Fibroblast of villous mesenchyme (primary cell): Measurements from ENCODE around the gene ACTR1A. TPM values are rescaled to one million over a fixed set of nuclear protein-coding genes. Genes with fewer than 3 reads are reported as not detected.

Experiments
- DNase-seq: peaks from one replicate; pipeline ENCODE4 v3.0.0-alpha.2; 2010; ENCODE audit warnings: low read depth
- H3K4me3 ChIP-seq: 2 replicates; pipeline ENCODE4 v1.5.1; 2011; ENCODE audit warnings: low read depth, mild to moderate bottlenecking, low read length
- total RNA-seq: library from RNA; depleted of rRNA; stranded (reverse); fragments of >200 nt; gene quantifications from 2 replicates; pipeline ENCODE4 v1.2.3, GENCODE V29; 2012
- TF ChIP-seq, protein P1 (sequence below): IDR thresholded peaks from 2 replicates; pipeline ENCODE4 v1.5.1; 2012; ENCODE audit warnings: low read depth, mild to moderate bottlenecking, low read length; ENCODE audit not compliant: insufficient read depth

ACTR1A gene
- total RNA-seq, 1 donor = 130 TPM

- H3K4me3 ChIP-seq = no peak overlapping the region
- TF ChIP-seq, protein P1, sequence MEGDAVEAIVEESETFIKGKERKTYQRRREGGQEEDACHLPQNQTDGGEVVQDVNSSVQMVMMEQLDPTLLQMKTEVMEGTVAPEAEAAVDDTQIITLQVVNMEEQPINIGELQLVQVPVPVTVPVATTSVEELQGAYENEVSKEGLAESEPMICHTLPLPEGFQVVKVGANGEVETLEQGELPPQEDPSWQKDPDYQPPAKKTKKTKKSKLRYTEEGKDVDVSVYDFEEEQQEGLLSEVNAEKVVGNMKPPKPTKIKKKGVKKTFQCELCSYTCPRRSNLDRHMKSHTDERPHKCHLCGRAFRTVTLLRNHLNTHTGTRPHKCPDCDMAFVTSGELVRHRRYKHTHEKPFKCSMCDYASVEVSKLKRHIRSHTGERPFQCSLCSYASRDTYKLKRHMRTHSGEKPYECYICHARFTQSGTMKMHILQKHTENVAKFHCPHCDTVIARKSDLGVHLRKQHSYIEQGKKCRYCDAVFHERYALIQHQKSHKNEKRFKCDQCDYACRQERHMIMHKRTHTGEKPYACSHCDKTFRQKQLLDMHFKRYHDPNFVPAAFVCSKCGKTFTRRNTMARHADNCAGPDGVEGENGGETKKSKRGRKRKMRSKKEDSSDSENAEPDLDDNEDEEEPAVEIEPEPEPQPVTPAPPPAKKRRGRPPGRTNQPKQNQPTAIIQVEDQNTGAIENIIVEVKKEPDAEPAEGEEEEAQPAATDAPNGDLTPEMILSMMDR = no peak
- no peak for DNase-seq
Observed at GRCh38 chr10:102507521-102507920, 5.0 kb upstream of the ACTR1A start.

DNA sequence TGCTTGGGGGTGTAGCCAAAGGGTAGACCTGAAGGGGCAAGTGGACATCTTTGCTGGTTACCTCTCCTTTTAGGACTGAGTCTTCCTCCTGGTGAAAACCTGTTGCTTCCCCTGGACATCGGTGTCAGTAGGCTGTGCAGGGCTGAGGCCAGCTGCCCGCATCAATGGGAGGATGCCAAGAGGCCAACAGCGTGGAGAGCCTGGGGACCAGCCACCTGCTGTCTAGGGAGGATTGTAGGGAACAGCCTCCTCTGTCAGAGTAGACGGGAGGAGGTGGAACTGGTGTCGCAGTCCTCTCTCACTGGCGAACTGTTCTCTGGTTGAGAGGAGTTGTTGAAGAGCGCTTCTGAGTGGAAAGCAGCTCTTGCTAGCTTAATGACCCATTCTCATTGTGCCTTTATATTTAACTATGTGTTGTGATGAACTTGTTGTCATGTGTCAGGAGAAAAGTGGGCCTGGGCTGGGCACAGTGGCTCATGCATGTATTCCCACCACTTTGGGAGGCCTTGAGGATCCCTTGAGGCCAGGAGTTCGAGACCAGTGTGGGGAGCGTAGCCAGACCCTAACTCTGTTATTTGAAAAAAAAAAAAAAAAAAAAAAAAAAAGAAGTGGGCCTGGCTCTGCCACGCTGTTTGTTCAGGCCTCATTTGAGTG, 3.1 kb upstream of the ACTR1A start:
- no peak for DNase-seq
- TF ChIP-seq, protein P1 = no peak

GRCh38 chr10:102504976-102505300, 2.4 kb upstream of the ACTR1A start:
- TF ChIP-seq, protein P1 = no peak
- peak overlapping the region; percentile 74 for H3K4me3 ChIP-seq
- DNase-seq = no peak

More for the DNA sequence above, 3.1 kb upstream of the ACTR1A start:
- peak overlapping the region; percentile 74 for H3K4me3 ChIP-seq

DNA sequence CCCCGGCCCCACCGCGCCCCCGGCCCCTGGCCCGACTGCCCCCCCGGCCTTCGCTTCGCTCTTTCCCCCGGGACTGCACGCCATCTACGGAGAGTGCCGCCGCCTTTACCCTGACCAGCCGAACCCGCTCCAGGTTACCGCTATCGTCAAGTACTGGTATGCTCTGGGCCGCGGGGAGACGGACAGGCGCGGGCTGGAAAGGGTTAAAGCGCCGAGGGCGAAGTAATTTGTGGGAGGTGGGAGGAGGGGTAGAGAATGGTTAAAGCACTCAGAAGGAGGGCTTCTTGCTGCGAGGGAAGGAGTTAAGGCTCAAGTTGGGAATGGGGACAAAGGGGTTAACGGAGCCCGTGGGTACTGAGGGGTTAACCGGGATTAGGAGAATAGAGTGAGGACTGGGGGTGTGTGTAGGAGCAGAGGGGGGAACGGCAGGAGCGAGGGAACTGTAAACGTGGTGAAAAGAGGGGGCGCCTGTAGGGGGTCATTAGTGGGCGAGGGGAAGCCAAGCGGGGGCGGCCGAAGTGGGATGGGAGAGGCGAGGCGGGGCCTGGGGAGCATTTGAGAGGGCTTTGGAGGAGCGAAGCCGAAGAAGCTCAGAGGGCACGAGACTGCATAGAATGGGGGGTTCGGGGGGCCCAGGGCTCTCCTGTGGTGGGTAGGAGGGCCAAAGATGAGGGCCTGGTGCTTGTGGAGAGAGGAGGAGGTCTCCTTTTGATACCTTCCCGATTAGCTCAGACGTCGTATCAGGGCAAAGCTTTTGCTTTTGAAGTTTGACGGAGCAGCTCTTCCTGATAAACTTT, 1.9 kb upstream of the ACTR1A start:
- TF ChIP-seq, protein P1 = no peak
- peak; percentile 54 for DNase-seq
- peak overlapping the region; percentile 74 for H3K4me3 ChIP-seq

DNA sequence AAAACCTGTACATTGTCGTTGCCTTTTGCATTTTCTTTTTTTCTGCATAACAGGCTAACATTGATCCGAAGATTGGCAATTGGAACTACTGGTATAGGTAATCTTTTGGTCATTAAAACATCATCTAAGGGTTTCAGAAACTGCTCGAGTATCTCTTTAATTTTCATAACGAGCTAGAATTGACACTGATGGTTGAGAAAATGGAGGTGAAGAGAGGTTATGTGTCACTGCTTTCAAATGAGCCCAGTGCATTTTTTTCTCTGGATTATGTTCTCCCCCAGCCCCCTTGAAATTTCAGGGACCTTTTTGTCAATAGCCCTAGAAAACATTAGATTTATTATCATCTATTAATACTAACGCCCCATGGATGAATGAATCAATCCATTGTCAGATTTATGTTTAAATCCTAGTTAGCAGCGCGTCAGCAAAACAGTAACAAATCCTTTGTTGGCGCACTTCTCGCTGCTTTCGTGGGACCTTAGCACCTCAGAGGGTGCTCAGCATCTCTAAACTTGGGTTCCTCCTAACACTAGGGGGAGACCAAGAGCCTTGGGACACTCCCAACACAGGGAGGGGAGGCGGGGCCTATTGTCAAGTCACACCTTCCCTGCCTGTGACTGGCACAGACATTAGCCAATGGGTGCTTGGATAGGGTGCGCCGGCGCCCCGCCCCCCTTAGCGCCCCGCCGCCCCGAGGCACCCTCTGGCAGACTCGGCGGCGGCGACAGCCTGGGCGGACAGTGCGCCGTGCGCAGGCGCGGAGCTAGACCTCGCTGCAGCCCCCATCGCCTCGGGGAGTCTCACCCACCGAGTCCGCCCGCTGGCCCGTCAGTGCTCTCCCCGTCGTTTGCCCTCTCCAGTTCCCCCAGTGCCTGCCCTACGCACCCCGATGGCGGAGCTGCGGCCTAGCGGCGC, 1.0 kb upstream of the ACTR1A start, which contains the start of gene SUFU:
Gene SUFU, plus strand, starts transcription at position 709 of the 915 bp plus-strand sequence. Its CDS starts 181 bp downstream, at position 890.
- H3K4me3 ChIP-seq = peak within 1 kb of the TSS; percentile 98
- peak; percentile 99 for DNase-seq
- TF ChIP-seq, protein P1 = peak; percentile 95

- peak overlapping the region; percentile 98 for H3K4me3 ChIP-seq
- TF ChIP-seq, protein P1 = no peak
- DNase-seq = peak; percentile 100
Observed at GRCh38 chr10:102502029-102502336, 529 bp downstream of the ACTR1A start.
